H1 (cell line): ENCODE measurements around the gene NMRK2. TPM values are rescaled to one million over a fixed set of nuclear protein-coding genes. Genes with fewer than 3 reads are reported as not detected.

Experiments
- EGR1 ChIP-seq: IDR thresholded peaks from 2 replicates; pipeline ENCODE4 v1.6.1; 2011; ENCODE audit warnings: low read depth, low read length, borderline replicate concordance
- JUND ChIP-seq: IDR thresholded peaks from 2 replicates; pipeline ENCODE4 v1.6.1; 2011; ENCODE audit warnings: mild to moderate bottlenecking, improper control_type of control experiment, low read length
- KDM1A ChIP-seq: fragments of 200-600, 300-600 bp; sonication (generic); IDR thresholded peaks from 2 replicates; pipeline ENCODE4 v1.7.1; 2016; ENCODE audit warnings: mild to moderate bottlenecking, low read length, borderline replicate concordance
- POU5F1 ChIP-seq: IDR thresholded peaks from 2 replicates; pipeline ENCODE4 v1.6.1; 2011; ENCODE audit warnings: low read depth, mild to moderate bottlenecking, low read length, moderate library complexity
- TBP ChIP-seq: IDR thresholded peaks from 2 replicates; pipeline ENCODE4 v1.6.1; 2011; ENCODE audit warnings: low read depth, low read length, improper control_type of control experiment
- polyA plus RNA-seq, 7 experiments: library from polyadenylated mRNA; depleted of rRNA in 3 of 7; stranded (reverse) in 5 of 7; unstranded in 2 of 7; fragments of >200 nt in 5 of 7; fragments of 200-250 nt in 2 of 7; gene quantifications; 1 replicate in 5 of 7; 2 replicates in 1 of 7; 4 replicates in 1 of 7; pipeline versions ENCODE4 v1.2.1 to v1.2.3, GENCODE V29; 2011 to 2013; ENCODE audit warnings: missing spikeins in 2 of 7, mixed read lengths in 2 of 7
- total RNA-seq: library from RNA; stranded (reverse); fragmentation: NEBNext Ultra II Directional; extraction: Animal tissue kit (Norgen Biotek cat#: 25700); gene quantifications from 2 replicates; pipeline ENCODE4 v1.2.1, GENCODE V29; 2021

Gene NMRK2
- total and polyA plus RNA-seq, 2 of the 8 experiments (the other 6 are each of a cell fraction or from before 2014, with no cell fraction given), result 87.4 to 206 TPM

GRCh38 chr19:3975144-3975543 lies 42.3 kb downstream of the NMRK2 start (continued):
- no peak for TF ChIP-seq EGR1
- TF ChIP-seq TBP, result no peak
- TF ChIP-seq POU5F1, result no peak
- TF ChIP-seq JUND, result no peak
- no peak for TF ChIP-seq KDM1A
